Measurements from ENCODE around the gene SRP68.

- TF ChIP-seq CTCF (IDR thresholded peaks at IDR 0.05) (no peak), POLR2AphosphoS5 (IDR thresholded peaks at IDR 0.05) (no peak), POLR2A (IDR thresholded peaks at IDR 0.05) (no peak), EP300 (IDR thresholded peaks at IDR 0.05) (no peak)
Observed at GRCh38 chr17:76049239-76049638, 23.1 kb downstream of the SRP68 start.

Measured in suprapubic skin (tissue), 4 donors.